Measurements from ENCODE around the gene SPC24. TPM values are rescaled to one million over a fixed set of nuclear protein-coding genes. Genes with fewer than 3 reads are reported as not detected.
"Not testable (repeated sequence)": the region's sequence is repeated elsewhere in the genome, so short reads cannot be mapped to it uniquely, and the experiment has no call there.

SPC24 gene
- total RNA-seq, 1 experiment from 2014 or later = 113 TPM

DNA sequence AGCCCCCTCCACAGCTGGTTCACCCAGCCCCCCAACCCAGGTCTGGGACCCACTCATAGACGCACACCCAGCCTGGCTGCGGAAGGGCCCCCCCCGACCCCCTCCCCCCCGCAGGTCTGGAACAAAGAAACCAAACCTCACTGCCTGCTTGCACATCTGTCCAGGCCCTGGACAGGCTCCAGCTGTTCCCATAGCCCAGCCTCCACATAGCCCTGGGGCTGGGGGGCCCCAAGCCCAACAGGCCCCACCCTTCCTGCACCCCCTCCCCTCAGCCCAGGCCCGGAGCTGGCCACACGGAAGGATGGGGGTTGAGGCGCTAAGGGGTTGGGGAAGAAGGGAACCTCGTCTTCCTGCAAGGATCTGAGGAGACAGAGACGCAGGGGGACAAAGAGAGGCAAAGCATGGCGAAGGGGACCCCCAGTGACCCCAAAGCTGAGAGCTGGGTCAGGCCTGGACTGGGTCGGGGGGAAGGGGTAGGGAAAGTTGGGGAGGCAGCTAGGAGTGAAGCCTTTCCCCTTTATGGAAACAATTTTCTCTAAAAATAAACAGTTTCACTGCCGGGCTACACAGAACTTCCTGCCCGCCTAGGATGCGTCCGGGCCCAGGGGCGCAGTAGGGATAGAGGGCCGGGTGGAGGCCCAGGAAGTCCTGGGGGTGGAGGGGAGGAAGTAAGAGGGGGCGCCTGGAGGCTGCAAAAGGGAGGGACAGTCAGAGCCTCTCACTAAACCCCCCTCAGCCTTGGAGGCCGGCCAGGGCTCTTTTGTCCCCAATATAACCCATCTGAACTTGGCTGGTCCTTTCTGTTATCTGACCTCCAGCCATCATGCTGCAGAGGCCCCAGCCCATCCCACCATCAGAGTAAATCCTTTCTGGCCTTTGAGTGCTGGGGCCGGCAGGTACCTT, 39.3 kb upstream of the SPC24 start:
- Histone ChIP-seq H3K27me3 (no peaks in the 10 kb centered on the region), H3K9me3 (no peaks in the 10 kb centered on the region), H3K4me3 (no peak overlapping the region), H3K36me3 (peaks cover 60% of the 10 kb centered on the region)
- no peak for DNase-seq

DNA sequence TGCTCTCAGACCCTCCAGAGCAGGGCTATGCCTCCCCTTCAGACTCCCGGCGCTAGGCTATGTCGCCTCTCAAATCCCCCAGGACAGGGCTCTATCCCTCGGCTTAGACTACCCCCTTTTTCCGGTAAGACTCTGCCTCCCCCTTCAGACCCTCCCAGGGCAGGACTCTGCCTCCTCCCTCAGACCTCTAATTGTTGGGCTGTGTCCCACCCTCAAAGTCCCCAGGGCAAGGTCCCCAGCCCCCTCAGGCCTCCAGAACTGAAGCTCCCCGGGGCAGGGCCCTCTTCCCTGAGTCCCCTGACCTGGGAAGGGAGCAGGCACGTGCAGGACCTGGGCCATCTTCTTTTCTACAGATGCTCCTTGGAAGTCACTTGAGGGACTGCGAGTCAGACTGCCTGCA, 38.6 kb upstream of the SPC24 start:
- H3K36me3 ChIP-seq = peaks cover 61% of the 10 kb centered on the region
- no peaks in the 10 kb centered on the region for H3K27me3 ChIP-seq
- H3K4me3 ChIP-seq = no peak overlapping the region
- H3K9me3 ChIP-seq = no peaks in the 10 kb centered on the region
- no peak for DNase-seq

DNA sequence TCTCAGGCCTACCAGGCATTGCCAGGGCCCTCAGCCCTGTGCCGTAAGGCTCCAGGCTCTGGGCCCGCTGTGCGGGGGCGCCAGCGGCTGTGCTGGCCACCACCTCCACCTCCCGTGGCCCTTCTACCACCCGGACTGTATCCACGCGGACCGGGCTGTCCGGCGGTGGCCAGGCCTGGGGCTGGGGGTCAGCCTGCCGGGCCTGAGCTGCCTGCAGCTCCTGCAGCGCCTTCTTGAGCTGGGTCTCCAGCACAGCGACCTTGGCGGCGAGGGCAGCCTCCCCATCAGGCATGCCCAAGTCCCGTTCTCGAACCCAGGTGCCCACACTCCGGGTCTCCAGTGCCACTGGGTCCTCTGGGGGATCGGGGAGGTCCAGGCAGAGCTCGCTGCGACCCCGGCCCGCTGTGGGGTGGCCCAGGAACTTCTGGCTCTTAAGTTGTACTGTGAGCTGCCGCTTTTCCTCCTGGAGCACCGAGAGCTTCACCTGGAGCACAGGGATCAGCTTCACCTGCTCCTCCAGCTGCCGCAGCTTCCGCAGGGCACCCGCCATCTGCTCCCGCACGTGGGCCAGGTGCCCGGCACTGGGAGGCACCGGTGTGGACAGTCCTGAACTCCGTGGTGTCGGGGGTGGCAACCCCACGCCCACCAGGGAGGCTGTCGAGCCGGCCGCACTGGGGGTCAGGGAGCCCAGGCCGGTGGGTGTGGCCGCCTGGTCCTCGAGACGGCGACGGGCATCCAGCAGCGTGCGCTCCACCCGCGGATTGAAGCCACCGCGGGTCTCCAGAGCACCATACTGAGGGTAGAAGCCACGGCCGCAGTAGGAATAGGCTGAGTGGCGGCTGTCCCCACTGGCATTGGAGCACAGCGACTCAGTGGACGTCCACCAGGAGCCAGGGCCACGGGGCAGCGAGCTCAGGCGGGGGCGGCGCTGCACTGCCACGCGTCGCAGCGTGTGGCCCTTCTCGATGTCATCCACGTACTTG, 37.7 kb upstream of the SPC24 start:
- Histone ChIP-seq H3K36me3 (peaks cover 62% of the 10 kb centered on the region), H3K4me3 (no peak overlapping the region), H3K27me3 (no peaks in the 10 kb centered on the region), H3K9me3 (no peaks in the 10 kb centered on the region)
- no peak for DNase-seq

DNA sequence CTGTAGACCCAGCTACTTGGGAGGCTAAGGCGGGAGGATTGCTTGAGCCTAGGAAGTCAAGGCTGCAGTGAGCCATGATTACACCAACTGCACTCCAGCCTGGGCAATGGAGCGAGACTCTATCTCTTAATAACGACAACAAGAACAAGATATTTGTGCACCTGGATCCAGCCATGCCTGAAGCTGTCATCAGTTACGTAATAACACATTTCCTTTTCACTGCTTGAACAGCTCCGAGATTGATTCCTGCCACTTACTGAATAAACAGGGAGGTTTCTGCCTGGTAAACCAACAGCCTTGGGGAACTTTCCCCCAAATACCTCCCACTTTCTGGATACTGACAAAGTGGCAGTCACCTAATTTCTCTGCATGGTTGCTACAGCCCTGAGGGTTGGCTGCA, 36.4 kb upstream of the SPC24 start:
- no peak for DNase-seq
- Histone ChIP-seq H3K4me3 (no peak overlapping the region), H3K27me3 (no peaks in the 10 kb centered on the region), H3K9me3 (no peaks in the 10 kb centered on the region), H3K36me3 (peaks cover 70% of the 10 kb centered on the region)

DNA sequence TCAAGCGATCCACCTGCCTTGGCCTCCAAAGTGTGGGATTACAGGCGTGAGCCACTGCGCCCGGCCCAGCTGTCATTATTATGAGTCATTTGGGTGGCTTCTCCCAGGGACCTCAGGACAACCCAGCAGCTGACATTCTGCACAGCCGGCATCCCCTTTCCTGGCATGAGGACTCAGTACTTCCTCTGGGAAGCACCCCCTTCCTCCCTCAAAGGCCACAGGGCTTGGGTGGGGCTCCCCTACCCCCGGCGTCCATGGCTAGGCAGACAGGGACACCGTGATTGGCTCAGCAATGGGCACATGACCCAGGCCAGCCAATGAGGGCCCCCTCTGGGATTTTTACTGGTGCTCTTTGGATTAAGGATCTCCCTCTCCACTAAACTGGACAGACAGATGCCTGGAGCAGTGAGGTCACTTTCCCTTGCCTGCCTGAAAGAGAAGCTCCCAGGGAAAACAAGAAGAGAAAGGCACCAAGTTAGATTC, 35.7 kb upstream of the SPC24 start:
- Histone ChIP-seq H3K9me3 (no peaks in the 10 kb centered on the region), H3K4me3 (no peak overlapping the region), H3K36me3 (peaks cover 68% of the 10 kb centered on the region), H3K27me3 (no peaks in the 10 kb centered on the region)
- DNase-seq = peak; percentile 63

DNA sequence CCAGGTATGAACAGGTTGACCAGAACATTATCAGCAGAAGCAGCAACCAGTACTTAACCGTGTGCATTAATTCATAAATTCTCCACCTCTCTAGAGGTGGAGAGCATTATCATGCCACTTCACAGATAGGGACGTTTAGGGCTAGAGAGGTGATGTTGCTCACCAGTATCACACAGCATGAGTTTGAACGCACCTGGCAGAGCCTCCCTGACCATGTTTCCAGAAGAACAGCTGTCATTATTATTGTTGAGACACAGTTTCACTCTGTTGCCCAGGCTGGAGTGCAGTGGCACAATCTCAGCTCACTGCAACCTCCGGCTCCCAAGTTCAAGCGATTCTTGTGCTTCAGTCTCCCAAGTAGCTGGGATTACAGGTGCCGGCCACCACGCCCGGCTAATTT, 34.9 kb upstream of the SPC24 start:
- H3K9me3 ChIP-seq = no peaks in the 10 kb centered on the region
- no peaks in the 10 kb centered on the region for H3K27me3 ChIP-seq
- no peak overlapping the region for H3K4me3 ChIP-seq
- no peak for DNase-seq
- peaks cover 69% of the 10 kb centered on the region for H3K36me3 ChIP-seq

DNA sequence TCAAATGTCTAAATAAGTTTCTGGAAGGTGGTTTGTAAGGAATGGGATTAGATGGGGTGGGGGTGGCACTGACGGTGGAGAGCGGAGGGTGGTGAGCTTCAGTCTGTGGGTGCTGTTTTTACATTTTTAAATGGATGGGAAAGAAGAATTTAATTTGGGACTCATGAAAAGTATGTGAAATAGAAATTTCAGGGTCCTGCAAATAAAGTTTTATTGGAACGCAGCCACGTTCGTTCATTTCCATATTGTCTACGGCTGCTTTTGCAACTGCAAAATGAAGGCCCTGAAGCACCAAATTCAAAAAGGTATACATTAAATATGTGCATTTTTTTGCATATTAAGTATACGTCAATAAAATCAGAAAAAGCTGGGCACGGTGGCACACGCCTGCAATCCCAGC, 31.9 kb upstream of the SPC24 start:
- Histone ChIP-seq H3K36me3 (peaks cover 53% of the 10 kb centered on the region), H3K9me3 (no peaks in the 10 kb centered on the region), H3K27me3 (no peaks in the 10 kb centered on the region), H3K4me3 (no peak overlapping the region)
- DNase-seq = no peak

DNA sequence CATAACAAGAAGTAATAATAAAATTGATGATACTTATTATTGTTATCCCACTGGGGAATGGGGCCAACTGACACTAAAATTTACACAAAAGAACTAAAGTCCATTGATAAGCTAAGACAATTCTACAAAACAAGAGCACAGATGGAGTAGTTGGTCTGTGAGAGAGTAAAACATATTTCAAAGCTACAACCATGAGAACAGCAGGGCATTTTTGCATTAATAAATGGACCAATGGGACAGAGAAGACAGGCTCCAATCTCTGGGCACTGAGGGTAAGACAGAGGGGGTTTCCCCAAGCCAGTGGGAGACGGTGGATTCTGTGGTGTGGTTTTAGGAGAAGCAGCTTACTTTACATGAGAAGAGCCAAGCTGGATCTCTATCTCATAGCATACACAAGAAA, 27.4 kb upstream of the SPC24 start:
- H3K36me3 ChIP-seq = peaks cover 40% of the 10 kb centered on the region

DNA sequence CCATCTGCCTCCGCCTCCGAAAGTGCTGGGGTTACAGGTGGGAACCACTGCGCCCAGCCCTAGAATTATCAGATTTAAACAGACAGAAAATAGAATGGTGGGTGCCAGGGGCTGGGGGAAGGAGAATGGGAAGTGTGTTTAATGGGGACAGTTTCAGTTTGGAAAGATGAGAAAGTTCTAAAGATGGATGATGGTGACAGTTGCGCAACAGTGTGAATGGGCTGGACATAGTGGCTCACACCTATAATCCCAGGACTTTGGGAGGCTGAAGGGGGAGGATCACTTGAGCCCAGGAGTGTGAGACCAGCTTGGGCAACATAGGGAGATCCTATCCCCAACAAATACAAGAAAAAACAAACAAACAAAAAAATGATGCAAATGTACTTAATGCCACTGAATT, 25.9 kb upstream of the SPC24 start:
- Histone ChIP-seq H3K36me3 (peaks cover 41% of the 10 kb centered on the region), H3K4me3 (no peak overlapping the region), H3K27me3 (no peaks in the 10 kb centered on the region), H3K9me3 (no peaks in the 10 kb centered on the region)
- no peak for DNase-seq

More for the DNA sequence above, 27.4 kb upstream of the SPC24 start:
- Histone ChIP-seq H3K9me3 (no peaks in the 10 kb centered on the region), H3K27me3 (no peaks in the 10 kb centered on the region), H3K4me3 (no peak overlapping the region)
- DNase-seq = no peak

DNA sequence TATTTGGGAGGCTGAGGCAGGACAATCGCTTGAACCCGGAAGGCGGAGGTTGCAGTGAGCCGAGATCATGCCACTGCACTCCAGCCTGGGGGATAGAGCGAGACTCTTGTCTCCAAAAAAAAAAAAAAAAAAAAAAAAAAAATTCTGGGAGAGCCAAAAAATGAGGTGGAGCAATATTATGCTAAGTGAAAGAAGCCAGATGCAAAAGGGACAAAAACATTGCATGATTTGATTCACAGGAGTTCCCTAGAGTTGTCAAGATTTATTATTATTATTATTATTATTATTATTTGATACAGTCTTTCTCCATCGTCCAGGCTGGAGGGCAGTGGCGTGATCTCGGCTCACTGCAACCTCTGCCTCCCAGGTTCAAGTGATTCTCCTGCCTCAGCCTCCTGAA, 25.4 kb upstream of the SPC24 start:
- not testable (repeated sequence) for H3K9me3 ChIP-seq, H3K27me3 ChIP-seq, DNase-seq, H3K4me3 ChIP-seq
- H3K36me3 ChIP-seq = peaks cover 42% of the 10 kb centered on the region

DNA sequence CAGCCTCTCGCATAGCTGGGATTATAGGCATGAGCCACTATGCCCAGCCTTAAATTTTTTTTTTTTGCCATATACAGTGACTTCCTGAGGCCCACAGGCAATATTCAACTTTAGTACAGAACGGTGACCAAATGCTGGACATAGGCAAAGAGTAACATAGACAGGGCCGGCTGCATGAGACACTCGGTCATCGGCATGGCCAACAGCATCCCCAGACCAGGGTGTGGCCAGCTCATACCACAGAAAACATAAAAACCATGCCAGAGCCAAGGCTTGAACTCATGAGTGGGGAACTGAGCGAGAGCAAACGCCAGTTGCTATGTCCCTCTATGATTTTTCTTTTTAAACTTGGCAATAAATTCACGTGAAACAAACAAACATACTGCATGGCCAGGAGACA, 24.8 kb upstream of the SPC24 start:
- Histone ChIP-seq H3K4me3 (no peak overlapping the region), H3K27me3 (no peaks in the 10 kb centered on the region), H3K36me3 (peaks cover 41% of the 10 kb centered on the region), H3K9me3 (no peaks in the 10 kb centered on the region)
- DNase-seq = no peak

DNA sequence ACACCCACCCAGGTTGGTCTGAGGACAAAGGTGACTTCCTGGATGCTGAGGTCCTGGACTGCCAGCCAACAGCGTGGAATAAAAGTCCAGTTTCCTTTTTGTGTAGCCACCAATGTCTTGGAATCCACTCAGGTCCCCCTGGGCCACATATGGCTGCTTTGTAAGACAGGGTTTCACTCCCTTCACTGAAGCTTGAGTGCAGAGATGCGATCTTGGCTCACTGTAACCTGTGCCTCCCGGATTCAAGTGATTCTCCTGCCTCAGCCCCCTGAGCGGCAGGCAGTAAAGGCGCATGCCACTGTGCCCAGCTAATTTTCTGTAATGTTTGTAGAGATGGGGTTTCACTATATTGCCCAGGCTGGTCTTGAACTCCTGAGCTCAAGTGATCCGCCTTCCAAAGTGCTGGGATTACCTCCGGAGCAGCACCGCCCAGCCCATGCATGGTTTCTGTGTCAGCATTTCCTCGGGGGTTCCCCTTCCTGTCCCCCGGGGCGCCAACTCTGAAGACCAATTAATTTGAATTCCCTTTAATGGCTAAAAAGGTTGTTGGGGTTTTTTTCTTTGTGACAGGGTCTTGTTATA, 24.2 kb upstream of the SPC24 start:
- no peak for DNase-seq
- Histone ChIP-seq H3K36me3 (peaks cover 45% of the 10 kb centered on the region), H3K4me3 (no peak overlapping the region)

DNA sequence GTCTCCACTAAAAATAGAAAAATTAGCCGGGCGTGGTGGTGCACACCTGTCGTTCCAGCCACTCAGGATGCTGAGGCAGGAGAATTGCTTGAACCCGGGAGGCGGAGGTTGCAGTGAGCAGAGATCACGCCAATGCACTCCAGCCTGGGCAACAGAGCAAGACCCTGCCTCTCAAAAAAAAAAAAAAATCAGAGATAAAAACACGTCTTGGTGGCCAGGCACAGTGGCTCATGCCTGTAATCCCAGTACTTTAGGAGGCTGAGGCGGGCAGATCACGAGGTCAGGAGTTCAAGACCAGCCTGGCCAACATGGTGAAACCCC, 23.5 kb upstream of the SPC24 start:
- H3K9me3 ChIP-seq, H3K4me3 ChIP-seq, H3K27me3 ChIP-seq, DNase-seq: not testable (repeated sequence)
- H3K36me3 ChIP-seq = peaks cover 52% of the 10 kb centered on the region

More for the DNA sequence above, 24.2 kb upstream of the SPC24 start:
- Histone ChIP-seq H3K27me3 (no peaks in the 10 kb centered on the region), H3K9me3 (no peaks in the 10 kb centered on the region)

DNA sequence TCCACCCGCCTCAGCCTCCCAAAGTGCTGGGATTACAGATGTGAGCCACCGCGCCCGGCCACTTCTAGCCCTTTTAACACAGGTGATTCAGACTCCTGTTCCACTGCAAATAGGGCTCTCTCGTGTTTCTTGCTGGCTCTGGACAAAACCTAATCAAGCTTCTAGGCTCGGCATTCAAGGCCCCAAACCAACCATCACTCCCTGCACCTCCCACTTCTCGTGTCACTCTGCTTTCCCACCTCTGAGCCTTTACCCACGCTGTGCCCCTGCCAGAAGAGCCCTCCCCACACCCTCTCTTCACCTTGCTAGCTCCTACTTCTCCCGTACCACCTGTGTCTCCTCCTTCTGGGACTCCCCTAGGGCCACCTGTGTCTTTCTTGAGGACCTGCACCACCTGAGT, 22.0 kb upstream of the SPC24 start:
- H3K4me3 ChIP-seq = no peak overlapping the region
- H3K36me3 ChIP-seq = peaks cover 53% of the 10 kb centered on the region
- no peaks in the 10 kb centered on the region for H3K9me3 ChIP-seq
- DNase-seq = no peak
- H3K27me3 ChIP-seq = no peaks in the 10 kb centered on the region

DNA sequence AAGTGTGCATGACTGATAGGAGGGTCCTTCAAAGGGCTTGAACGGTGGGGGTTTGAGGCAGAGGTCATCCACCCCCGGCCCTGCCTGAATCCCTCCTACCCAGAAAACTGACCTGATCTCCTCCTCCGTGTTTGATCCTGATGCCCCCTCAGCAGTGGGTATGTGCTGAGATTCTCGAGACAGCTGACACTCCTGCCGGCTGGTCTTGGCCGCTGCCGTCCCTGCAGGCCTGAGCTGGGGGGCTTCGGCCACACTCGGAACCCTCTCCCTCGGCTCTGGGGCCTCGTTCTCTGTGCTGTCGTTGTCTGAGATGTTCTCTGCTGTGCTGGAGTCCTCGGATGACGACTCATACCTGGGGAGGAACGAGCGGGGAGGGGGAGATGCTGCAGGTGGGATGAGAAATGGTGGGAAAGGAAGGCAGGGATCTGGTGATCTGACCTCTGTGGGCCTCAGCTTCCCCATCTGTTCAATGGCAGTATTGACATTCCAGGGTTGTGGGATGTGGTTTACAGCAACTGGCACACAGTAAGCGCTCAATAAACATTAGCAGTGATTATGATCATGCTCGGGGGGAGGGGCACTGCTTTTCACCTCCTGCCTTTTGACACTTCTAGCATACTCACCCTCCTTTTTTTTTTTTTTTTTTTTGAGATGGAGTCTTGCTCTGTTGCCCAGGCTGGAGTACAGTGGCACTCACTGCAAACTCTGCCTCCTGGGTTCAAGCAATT, 21.0 kb upstream of the SPC24 start:
- H3K27me3 ChIP-seq = no peaks in the 10 kb centered on the region
- peaks cover 56% of the 10 kb centered on the region for H3K36me3 ChIP-seq
- DNase-seq = no peak
- no peak overlapping the region for H3K4me3 ChIP-seq
- no peaks in the 10 kb centered on the region for H3K9me3 ChIP-seq

DNA sequence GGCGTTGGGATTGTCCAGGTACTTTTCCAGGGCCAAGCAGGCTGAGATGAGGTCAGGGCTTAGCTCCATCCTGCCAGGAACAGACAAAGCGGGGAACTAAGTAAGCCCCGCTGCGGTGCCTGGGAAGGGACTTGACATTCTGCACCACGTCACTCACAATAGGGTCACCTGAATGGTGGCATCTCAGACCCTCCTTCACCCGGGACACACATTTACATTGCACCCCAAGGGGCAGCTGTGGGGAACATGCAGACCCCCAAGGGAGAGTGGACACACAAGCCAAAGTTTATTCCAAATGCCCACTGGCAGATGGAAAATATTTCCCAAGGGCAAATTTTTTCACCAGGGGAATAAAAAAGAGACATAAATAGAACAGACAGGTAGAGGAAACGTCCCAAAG, 20.3 kb upstream of the SPC24 start:
- Histone ChIP-seq H3K36me3 (peaks cover 54% of the 10 kb centered on the region), H3K27me3 (no peaks in the 10 kb centered on the region), H3K4me3 (no peak overlapping the region), H3K9me3 (no peaks in the 10 kb centered on the region)
- DNase-seq = no peak
